GM12878 (cell line): ENCODE results near the gene KLHL35. TPM values are rescaled to one million over a fixed set of nuclear protein-coding genes. Genes with fewer than 3 reads are reported as not detected.

Experiments used
- ATAC-seq: fragments of 200-7000 bp; cut with Tn5 transposase; 3 replicates; pipeline ENCODE4 v1.9.1; 2020; ENCODE audit warnings: mild to moderate bottlenecking, moderate library complexity
- BruUV-seq: library from RNA; stranded (reverse); fragments of 400-500 nt; replicated peaks from 2 replicates; lab custom pipeline; 2021; lab: Mats Ljungman, UMichigan
- CTCF ChIA-PET: fragments of 300-600 bp; sonication (Branson Sonifier 250); formaldehyde crosslinking; extraction: SDS; loops from one replicate; lab custom pipeline; 2021; ENCODE audit warnings: inconsistent platforms; lab: Yijun Ruan, JAX
- POLR2A ChIA-PET: fragments of 350-600 bp; formaldehyde crosslinking; extraction: SDS; loops from one replicate; lab custom pipeline; 2021; ENCODE audit warnings: inconsistent platforms; lab: Charles Lee
- RAD21 ChIA-PET: fragments of 300-600 bp; sonication (Branson Sonifier 250); formaldehyde crosslinking; loops from one replicate; lab custom pipeline; 2023; ENCODE audit warnings: antibody characterized with exemption; ENCODE audit not compliant: unreplicated experiment; lab: Charles Lee
- SMC1A ChIA-PET: fragments of 300-600 bp; sonication (Branson Sonifier 250); formaldehyde crosslinking; loops from one replicate; lab custom pipeline; 2023; ENCODE audit not compliant: unreplicated experiment, uncharacterized antibody; lab: Charles Lee
- DNase-seq: peaks from one replicate; pipeline ENCODE4 v3.0.0-alpha.2; 2011; ENCODE audit warnings: low read depth, low spot score
- FAIRE-seq: peaks from 3 replicates; lab custom pipeline; 2011; peaks lifted over from hg19 to GRCh38; lab: Jason Lieb, UNC
- H2AFZ ChIP-seq: 2 replicates; pipeline ENCODE4 v1.6.0; 2011; ENCODE audit warnings: low read depth, low read length, control low read depth; ENCODE audit not compliant: control insufficient read depth
- H3K27ac ChIP-seq: 2 replicates; pipeline ENCODE4 v1.5.1; 2011; ENCODE audit warnings: control low read depth; ENCODE audit not compliant: control insufficient read depth, insufficient read depth
- H3K27me3 ChIP-seq, 2 experiments: replicated peaks in 1 of 2; 2 replicates each; pipeline versions ENCODE4 v1.6.0 to v1.6.1; 2011; ENCODE audit warnings: low read length in 1 of 2; ENCODE audit not compliant: control insufficient read depth in 2 of 2, insufficient read depth in 2 of 2
- H3K36me3 ChIP-seq, 2 experiments: 2 replicates each; pipeline ENCODE4 v1.5.1; 2011; ENCODE audit warnings: low read length in 1 of 2; ENCODE audit not compliant: control insufficient read depth in 2 of 2, insufficient read depth in 2 of 2
- H3K4me1 ChIP-seq: 2 replicates; pipeline ENCODE4 v1.6.1; 2011; ENCODE audit warnings: mild to moderate bottlenecking, low read length, moderate library complexity, mixed read lengths; ENCODE audit not compliant: control insufficient read depth, insufficient read depth
- H3K4me2 ChIP-seq: 2 replicates; pipeline ENCODE4 v1.6.0; 2011; ENCODE audit warnings: control low read depth; ENCODE audit not compliant: control insufficient read depth, insufficient read depth
- H3K4me3 ChIP-seq: fragments of 200-600 bp; sonication (generic); 2 replicates; pipeline ENCODE4 v1.5.1; 2016
- H3K79me2 ChIP-seq: 2 replicates; pipeline ENCODE4 v1.6.0; 2011; ENCODE audit warnings: low read length; ENCODE audit not compliant: control insufficient read depth, insufficient read depth
- H3K9ac ChIP-seq: 2 replicates; pipeline ENCODE4 v1.8.0; 2011; ENCODE audit warnings: low read length, control low read depth, mixed read lengths; ENCODE audit not compliant: control insufficient read depth, insufficient read depth
- H3K9me3 ChIP-seq: replicated peaks from 3 replicates; pipeline ENCODE4 v1.5.1; 2011; ENCODE audit warnings: mild to moderate bottlenecking, low read length; ENCODE audit not compliant: control insufficient read depth, insufficient read depth
- H4K20me1 ChIP-seq: 2 replicates; pipeline ENCODE4 v1.6.0; 2011; ENCODE audit not compliant: control insufficient read depth, insufficient read depth
- CEBPB ChIP-seq, 2 experiments: fragments of 150-350 bp in 1 of 2; IDR thresholded peaks; 2 replicates each; pipeline ENCODE4 v1.6.1; 2012 to 2014; ENCODE audit warnings: low read depth in 2 of 2, low read length in 2 of 2, borderline replicate concordance in 1 of 2, inconsistent platforms in 1 of 2
- HDAC2 ChIP-seq: fragments of 200-600 bp; sonication (generic); IDR thresholded peaks from 2 replicates; pipeline ENCODE4 v1.6.1; 2017
- HDAC6 ChIP-seq: fragments of 200-600 bp; sonication (generic); IDR thresholded peaks from one replicate; pipeline ENCODE4 v1.8.0; 2017; ENCODE audit warnings: antibody characterized with exemption; ENCODE audit not compliant: unreplicated experiment
- HDGF ChIP-seq: fragments of 450-650 bp; IDR thresholded peaks from 2 replicates; pipeline ENCODE4 v1.6.1; 2016; ENCODE audit warnings: antibody characterized with exemption
- IKZF2 ChIP-seq, 2 experiments: fragments of 450-650 bp; IDR thresholded peaks; 2 replicates each; pipeline ENCODE4 v1.6.1; 2017; ENCODE audit warnings: mild to moderate bottlenecking in 2 of 2, moderate library complexity in 2 of 2
- KLF5 ChIP-seq: fragments of 450-650 bp; IDR thresholded peaks from 2 replicates; pipeline ENCODE4 v1.6.1; 2014; ENCODE audit warnings: mild to moderate bottlenecking; ENCODE audit not compliant: partially characterized antibody
- NR2C2 ChIP-seq: IDR thresholded peaks from 2 replicates; pipeline ENCODE4 v1.6.1; 2011; ENCODE audit warnings: borderline replicate concordance, low read depth; ENCODE audit not compliant: control insufficient read depth, insufficient read length
- NR2F1 ChIP-seq: fragments of 450-650 bp; conservative IDR thresholded peaks from 2 replicates; pipeline ENCODE4 v1.6.1; 2017; ENCODE audit warnings: mild to moderate bottlenecking
- NRF1 ChIP-seq: conservative IDR thresholded peaks from 2 replicates; pipeline ENCODE4 v1.6.1; 2011; ENCODE audit warnings: mild to moderate bottlenecking, low read depth, low read length, improper control_type of control experiment
- RBBP5 ChIP-seq: fragments of 200-600 bp; sonication (generic); conservative IDR thresholded peaks from 2 replicates; pipeline ENCODE4 v1.6.1; 2016
- ZBED1 ChIP-seq: IDR thresholded peaks from 2 replicates; pipeline ENCODE4 v1.6.1; 2016; ENCODE audit warnings: borderline replicate concordance
- WGBS: methylation state at CpG from one replicate; pipeline ENCODE4 v1.1.6; 2016; ENCODE audit warnings: low lambda C conversion rate; ENCODE audit not compliant: insufficient replicate concordance, insufficient coverage; ENCODE audit errors: missing lambda C conversion rate; 5-methylcytosine and 5-hydroxymethylcytosine counted together
- in situ Hi-C: fragments of 300-500 bp; cut with MboI; formaldehyde crosslinking; loops from 9 replicates; pipeline ENCODE4 v1.14.3; 2018; ENCODE audit warnings: mixed read lengths
- intact Hi-C: fragments of 100-400 bp; cut with micrococcal nuclease; formaldehyde crosslinking; loops from one replicate; pipeline ENCODE4 v1.14.2; 2022; ENCODE audit not compliant: unreplicated experiment
- polyA plus RNA-seq, 11 experiments: library from polyadenylated mRNA; depleted of rRNA in 4 of 11; unstranded in 6 of 11; stranded (reverse) in 5 of 11; fragments of >200 nt; fragmentation: Nextera tagmentation in 4 of 11; fragmentation: Illumina TruSeq in 1 of 11; extraction: Ambion mirVana in 4 of 11; extraction: Trizol in 1 of 11; gene quantifications; 1 replicate in 1 of 11; 2 replicates in 10 of 11; pipeline versions ENCODE4 v1.2.1 to v1.2.3, GENCODE V29; 2011 to 2016; ENCODE audit warnings: inconsistent platforms in 2 of 11, missing spikeins in 2 of 11, low read depth in 1 of 11
- total RNA-seq, 4 experiments: library from RNA; depleted of rRNA in 3 of 4; stranded (reverse); fragments of >200 nt in 3 of 4; fragmentation: Illumina TruSeq in 1 of 4; extraction: Trizol in 1 of 4; gene quantifications; 2 replicates each; pipeline versions ENCODE4 v1.2.1 to v1.2.3, GENCODE V29; 2013 to 2021
- TF ChIP-seq, protein P1 (sequence below): fragments of 450-650 bp; IDR thresholded peaks from 2 replicates; pipeline ENCODE4 v1.6.1; 2014; ENCODE audit warnings: mild to moderate bottlenecking
- TF ChIP-seq, protein P2 (sequence below): fragments of 150-350 bp; IDR thresholded peaks from 2 replicates; pipeline ENCODE4 v1.6.1; 2014; ENCODE audit warnings: mild to moderate bottlenecking, low read depth, low read length
- TF ChIP-seq, protein P3 (sequence below): IDR thresholded peaks from 2 replicates; pipeline ENCODE4 v1.6.1; 2011; ENCODE audit warnings: mild to moderate bottlenecking, low read depth, low read length, moderate library complexity; ENCODE audit not compliant: insufficient replicate concordance

The KLHL35 gene
- total and polyA plus RNA-seq, 10 of the 15 experiments (the other 5 are each of a cell fraction or from before 2014, with no cell fraction given) = 0.04 to 0.34 (median 0.13) TPM; not detected in 1

DNA sequence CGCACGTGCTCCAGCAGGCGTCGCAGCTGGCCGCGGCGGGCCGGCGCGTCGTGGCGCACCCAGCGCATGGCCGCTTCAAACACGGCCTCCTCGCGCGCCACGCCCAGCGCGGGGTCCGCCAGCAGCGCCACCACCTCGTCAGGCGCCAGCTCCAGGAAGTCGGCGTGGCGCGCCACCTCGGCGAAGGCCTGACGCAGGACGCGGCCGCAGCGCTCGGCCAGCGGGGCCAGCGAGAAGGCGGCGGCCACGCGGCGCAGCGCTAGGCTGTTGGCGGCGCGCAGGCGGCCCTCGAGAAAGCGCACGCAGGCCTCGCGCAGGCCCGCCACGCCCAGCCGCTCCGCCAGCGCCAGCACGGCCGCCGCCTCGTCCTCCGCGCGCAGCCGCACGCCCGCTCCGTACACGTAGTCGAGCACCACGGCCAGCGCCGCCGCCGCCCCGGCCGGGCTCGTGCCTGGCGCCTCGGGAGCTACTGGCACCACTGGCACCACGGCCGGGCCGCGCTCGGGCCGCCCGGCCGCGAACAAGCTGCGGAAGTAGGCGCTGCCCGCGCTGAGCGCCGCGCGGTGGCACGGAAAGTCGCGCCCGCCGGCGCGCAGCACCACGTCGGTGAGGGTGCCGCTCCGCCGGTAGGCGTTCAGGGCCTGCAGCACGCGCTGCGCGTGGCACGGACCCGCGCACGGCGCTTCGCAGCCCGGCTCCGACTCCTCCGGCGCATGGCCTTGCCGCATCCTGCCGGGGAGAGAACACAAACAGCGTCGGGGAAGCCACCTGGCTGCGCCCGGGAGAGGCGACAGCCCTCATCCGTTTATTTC is 2.9 kb downstream of the KLHL35 start (continued):
- TF ChIP-seq, protein P1, sequence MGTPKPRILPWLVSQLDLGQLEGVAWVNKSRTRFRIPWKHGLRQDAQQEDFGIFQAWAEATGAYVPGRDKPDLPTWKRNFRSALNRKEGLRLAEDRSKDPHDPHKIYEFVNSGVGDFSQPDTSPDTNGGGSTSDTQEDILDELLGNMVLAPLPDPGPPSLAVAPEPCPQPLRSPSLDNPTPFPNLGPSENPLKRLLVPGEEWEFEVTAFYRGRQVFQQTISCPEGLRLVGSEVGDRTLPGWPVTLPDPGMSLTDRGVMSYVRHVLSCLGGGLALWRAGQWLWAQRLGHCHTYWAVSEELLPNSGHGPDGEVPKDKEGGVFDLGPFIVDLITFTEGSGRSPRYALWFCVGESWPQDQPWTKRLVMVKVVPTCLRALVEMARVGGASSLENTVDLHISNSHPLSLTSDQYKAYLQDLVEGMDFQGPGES = no peak
- TF ChIP-seq NR2F1 (no peak), ZBED1 (no peak), CEBPB (IDR thresholded peaks at IDR 0.05; ENCODE audit: borderline replicate concordance in 1 of 2, low read depth in 2 of 2, low read length in 2 of 2) (no peak), NRF1 (no peak), HDGF (no peak), HDAC6 (peak; percentile 98), KLF5 (no peak)
- TF ChIP-seq, protein P2, sequence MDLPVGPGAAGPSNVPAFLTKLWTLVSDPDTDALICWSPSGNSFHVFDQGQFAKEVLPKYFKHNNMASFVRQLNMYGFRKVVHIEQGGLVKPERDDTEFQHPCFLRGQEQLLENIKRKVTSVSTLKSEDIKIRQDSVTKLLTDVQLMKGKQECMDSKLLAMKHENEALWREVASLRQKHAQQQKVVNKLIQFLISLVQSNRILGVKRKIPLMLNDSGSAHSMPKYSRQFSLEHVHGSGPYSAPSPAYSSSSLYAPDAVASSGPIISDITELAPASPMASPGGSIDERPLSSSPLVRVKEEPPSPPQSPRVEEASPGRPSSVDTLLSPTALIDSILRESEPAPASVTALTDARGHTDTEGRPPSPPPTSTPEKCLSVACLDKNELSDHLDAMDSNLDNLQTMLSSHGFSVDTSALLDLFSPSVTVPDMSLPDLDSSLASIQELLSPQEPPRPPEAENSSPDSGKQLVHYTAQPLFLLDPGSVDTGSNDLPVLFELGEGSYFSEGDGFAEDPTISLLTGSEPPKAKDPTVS = no peak

DNA sequence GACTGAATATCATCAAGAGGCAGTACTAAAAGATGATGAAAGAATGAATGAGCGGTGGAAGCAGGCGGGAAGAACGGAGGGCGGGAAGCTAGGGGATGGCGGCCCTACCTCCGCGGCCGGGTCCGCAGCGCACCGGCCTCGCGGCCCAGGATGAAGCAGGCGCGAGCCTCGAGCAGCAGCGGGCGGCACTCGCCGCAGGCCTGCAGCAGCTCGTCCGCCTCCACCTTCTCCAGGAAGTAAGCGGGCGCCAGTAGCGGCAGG is 3.4 kb downstream of the KLHL35 start:
- Histone ChIP-seq H3K9ac (no peak overlapping the region), H4K20me1 (no peaks in the 10 kb centered on the region; the same call in 1 of the 2 replicates), H3K9me3 (peaks cover 2% of the 10 kb centered on the region; the same call in 1 of the 3 replicates), H3K4me1 (no peaks in the 10 kb centered on the region), H3K79me2 (no peaks in the 10 kb centered on the region), H3K27ac (no peak overlapping the region), H3K36me3 (no peaks in the 10 kb centered on the region; a peak in 1 of 4 replicates), H2AFZ (peak overlapping the region; percentile 50), H3K27me3 (peaks cover 4 to 14% of the 10 kb centered on the region in 2 experiments), H3K4me2 (peak overlapping the region; percentile 30; the same call in 1 of the 2 replicates), H3K4me3 (no peak overlapping the region)
- CTCF ChIA-PET = no interaction called here
- no TSS peak for BruUV-seq
- FAIRE-seq = no peak
- no peak for DNase-seq
- no peak for TF ChIP-seq IKZF2 (IDR thresholded peaks at IDR 0.05)
- no peak for TF ChIP-seq NR2C2
- TF ChIP-seq RBBP5 = no peak
- TF ChIP-seq HDAC2 = no peak
- TF ChIP-seq, protein P3, sequence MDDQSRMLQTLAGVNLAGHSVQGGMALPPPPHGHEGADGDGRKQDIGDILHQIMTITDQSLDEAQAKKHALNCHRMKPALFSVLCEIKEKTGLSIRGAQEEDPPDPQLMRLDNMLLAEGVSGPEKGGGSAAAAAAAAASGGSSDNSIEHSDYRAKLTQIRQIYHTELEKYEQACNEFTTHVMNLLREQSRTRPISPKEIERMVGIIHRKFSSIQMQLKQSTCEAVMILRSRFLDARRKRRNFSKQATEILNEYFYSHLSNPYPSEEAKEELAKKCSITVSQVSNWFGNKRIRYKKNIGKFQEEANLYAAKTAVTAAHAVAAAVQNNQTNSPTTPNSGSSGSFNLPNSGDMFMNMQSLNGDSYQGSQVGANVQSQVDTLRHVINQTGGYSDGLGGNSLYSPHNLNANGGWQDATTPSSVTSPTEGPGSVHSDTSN = no peak
- in situ Hi-C loops = no loop called here
- RAD21 ChIA-PET = no interaction called here
- ATAC-seq = no peak
- POLR2A ChIA-PET = no interaction called here
- intact Hi-C loops = no loop called here
- SMC1A ChIA-PET = no interaction called here
- WGBS = 91% methylated on average over 25 of the region's 25 CpGs
